CD14-positive monocyte (primary cell): Measurements from ENCODE around the gene H1-8. TPM values are rescaled to one million over a fixed set of nuclear protein-coding genes. Genes with fewer than 3 reads are reported as not detected.

Experiments
- DNase-seq, 3 donors: peaks; one replicate each; pipeline ENCODE4 v3.0.0-alpha.2; 2011 to 2022
- H2AFZ ChIP-seq: 2 replicates; pipeline ENCODE4 v1.6.0; 2012; ENCODE audit warnings: mild to moderate bottlenecking, low read depth, low read length, inconsistent platforms; ENCODE audit not compliant: insufficient read depth, poor library complexity, severe bottlenecking
- H3K27ac ChIP-seq, 2 donors: 1 replicate in 1 of 2; 2 replicates in 1 of 2; pipeline ENCODE4 v1.5.1; 2012 to 2013; ENCODE audit warnings: low read length in 2 of 2, control low read depth in 1 of 2, inconsistent platforms in 1 of 2, low read depth in 1 of 2, mild to moderate bottlenecking in 1 of 2
- H3K27me3 ChIP-seq, 2 donors: one replicate each; pipeline versions ENCODE4 v1.6.0 to v1.6.1; 2011 to 2013; ENCODE audit warnings: low read length in 2 of 2; ENCODE audit not compliant: control insufficient read depth in 2 of 2, insufficient read depth in 2 of 2
- H3K36me3 ChIP-seq, 2 donors: replicated peaks in 1 of 2; 1 replicate in 1 of 2; 2 replicates in 1 of 2; pipeline versions ENCODE4 v1.5.1 to v1.6.1; 2012 to 2013; ENCODE audit warnings: low read length in 2 of 2, control low read depth in 1 of 2, inconsistent platforms in 1 of 2, mild to moderate bottlenecking in 1 of 2; ENCODE audit not compliant: insufficient read depth in 2 of 2, control insufficient read depth in 1 of 2
- H3K4me1 ChIP-seq, 2 donors: 1 replicate in 1 of 2; 2 replicates in 1 of 2; pipeline versions ENCODE4 v1.5.1 to v1.6.1; 2012 to 2013; ENCODE audit warnings: low read length in 2 of 2, control low read depth in 1 of 2, inconsistent platforms in 1 of 2, mild to moderate bottlenecking in 1 of 2, moderate library complexity in 1 of 2; ENCODE audit not compliant: insufficient read depth in 2 of 2, control insufficient read depth in 1 of 2
- H3K4me2 ChIP-seq: replicated peaks from 2 replicates; pipeline ENCODE3; 2012; ENCODE audit warnings: low read length, moderate library complexity, mild to moderate bottlenecking; ENCODE audit not compliant: poor library complexity, severe bottlenecking; ENCODE audit errors: extremely low read depth
- H3K4me3 ChIP-seq, 3 experiments: fragments of 200-600 bp in 1 of 3; sonication (generic) in 1 of 3; replicated peaks in 1 of 3; 1 replicate in 2 of 3; 2 replicates in 1 of 3; pipeline ENCODE4 v1.5.1; 2011 to 2013; ENCODE audit warnings: low read length in 3 of 3, mild to moderate bottlenecking in 3 of 3, control low read depth in 2 of 3, low read depth in 2 of 3, inconsistent platforms in 1 of 3, moderate library complexity in 1 of 3
- H3K79me2 ChIP-seq: 2 replicates; pipeline ENCODE4 v1.6.0; 2012; ENCODE audit warnings: mild to moderate bottlenecking, control low read depth, inconsistent platforms, low read length, moderate library complexity; ENCODE audit not compliant: insufficient read depth
- H3K9ac ChIP-seq: 2 replicates; pipeline ENCODE4 v1.6.0; 2017; ENCODE audit warnings: low read length, mild to moderate bottlenecking; ENCODE audit not compliant: insufficient read depth, poor library complexity, severe bottlenecking
- H3K9me3 ChIP-seq, 2 donors: replicated peaks in 1 of 2; 1 replicate in 1 of 2; 2 replicates in 1 of 2; pipeline versions ENCODE4 v1.5.1 to v1.6.1; 2012 to 2013; ENCODE audit warnings: low read length in 2 of 2, control low read depth in 1 of 2; ENCODE audit not compliant: control insufficient read depth in 1 of 2, insufficient read depth in 1 of 2
- H4K20me1 ChIP-seq: 2 replicates; pipeline ENCODE4 v1.6.0; 2012; ENCODE audit warnings: mild to moderate bottlenecking, low read length, control low read depth, moderate library complexity; ENCODE audit not compliant: insufficient read depth
- H3K27ac Mint-ChIP-seq, 7 donors: one replicate each; pipeline ENCODE4 v1.8.0; 2020; ENCODE audit warnings: mild to moderate bottlenecking in 7 of 7, mixed read lengths in 7 of 7, moderate library complexity in 6 of 7, inconsistent platforms in 2 of 7
- H3K27me3 Mint-ChIP-seq, 3 donors: one replicate each; pipeline ENCODE4 v1.8.0; 2021 to 2022; ENCODE audit warnings: low read depth in 3 of 3, mild to moderate bottlenecking in 3 of 3, mixed read lengths in 3 of 3, moderate library complexity in 3 of 3, inconsistent platforms in 1 of 3
- H3K36me3 Mint-ChIP-seq, 2 donors: one replicate each; pipeline ENCODE4 v1.8.0; 2020; ENCODE audit warnings: mixed read lengths in 2 of 2, inconsistent platforms in 1 of 2, mild to moderate bottlenecking in 1 of 2
- H3K4me1 Mint-ChIP-seq: one replicate; pipeline ENCODE4 v1.8.0; 2020; ENCODE audit warnings: mild to moderate bottlenecking, mixed read lengths
- H3K4me3 Mint-ChIP-seq, 2 donors: one replicate each; pipeline ENCODE4 v1.8.0; 2020; ENCODE audit warnings: mild to moderate bottlenecking in 2 of 2, mixed read lengths in 2 of 2, moderate library complexity in 1 of 2
- H3K9me3 Mint-ChIP-seq, 7 donors: one replicate each; pipeline ENCODE4 v1.8.0; 2020 to 2022; ENCODE audit warnings: mixed read lengths in 7 of 7, mild to moderate bottlenecking in 6 of 7, moderate library complexity in 6 of 7, inconsistent platforms in 2 of 7
- CTCF ChIP-seq: fragments of 200-600 bp; IDR thresholded peaks from one replicate; pipeline ENCODE4 v1.8.0; 2022; ENCODE audit warnings: antibody characterized with exemption, mild to moderate bottlenecking
- WGBS: methylation state at CpG from one replicate; pipeline ENCODE4 v1.1.5; 2013; ENCODE audit warnings: missing lambda C conversion rate; ENCODE audit not compliant: insufficient coverage; 5-methylcytosine and 5-hydroxymethylcytosine counted together
- intact Hi-C, 2 donors: fragments of 100-400 bp; cut with micrococcal nuclease; formaldehyde crosslinking; loops; one replicate each; pipeline versions ENCODE4 v1.15.0 to v1.15.1; 2023
- polyA plus RNA-seq, 3 donors: library from polyadenylated mRNA; depleted of rRNA in 1 of 3; unstranded in 2 of 3; stranded (reverse) in 1 of 3; fragments of 300-500 nt in 2 of 3; fragments of >200 nt in 1 of 3; fragmentation: Illumina TruSeq in 2 of 3; gene quantifications; 1 replicate in 2 of 3; 2 replicates in 1 of 3; pipeline ENCODE4 v1.2.3, GENCODE V29; 2012 to 2021

H1-8 gene
- polyA plus RNA-seq, 3 donors = not detected

GRCh38 chr3:129539206-129539605 is 3.8 kb upstream of the H1-8 start:
- Histone ChIP-seq H3K27me3 (no peaks in the 10 kb centered on the region), H3K36me3 (no peaks in the 10 kb centered on the region), H3K79me2 (no peaks in the 10 kb centered on the region), H3K4me1 (no peaks in the 10 kb centered on the region), H3K4me3 (no peak overlapping the region), H2AFZ (no peak overlapping the region), H3K27ac (no peak overlapping the region), H3K9ac (no peak overlapping the region), H4K20me1 (no peaks in the 10 kb centered on the region), H3K4me2 (no peak overlapping the region), H3K9me3 (no peaks in the 10 kb centered on the region)
- no peak for TF ChIP-seq CTCF
- H3K27ac Mint-ChIP-seq = no peak overlapping the region
- H3K9me3 Mint-ChIP-seq = no peaks in the 10 kb centered on the region
- H3K36me3 Mint-ChIP-seq = no peaks in the 10 kb centered on the region
- no peak for DNase-seq
- no peak overlapping the region for H3K4me3 Mint-ChIP-seq
- H3K4me1 Mint-ChIP-seq = peaks cover 1% of the 10 kb centered on the region
- H3K27me3 Mint-ChIP-seq = peaks cover 3 to 5% (median 4%) of the 10 kb centered on the region in 3 donors
- intact Hi-C loops = no loop called here
- WGBS = 96% methylated on average over 8 of the region's 8 CpGs

- Mint-ChIP-seq H3K9me3 (no peaks in the 10 kb centered on the region), H3K4me3 (no peak overlapping the region), H3K27me3 (peaks cover 0 to 4% (median 3%) of the 10 kb centered on the region in 3 donors), H3K4me1 (peaks cover 1% of the 10 kb centered on the region), H3K27ac (no peak overlapping the region), H3K36me3 (no peaks in the 10 kb centered on the region)
- Histone ChIP-seq H4K20me1 (no peaks in the 10 kb centered on the region), H3K27me3 (no peaks in the 10 kb centered on the region), H2AFZ (no peak overlapping the region), H3K4me1 (no peaks in the 10 kb centered on the region), H3K4me2 (no peak overlapping the region), H3K4me3 (no peak overlapping the region), H3K27ac (no peak overlapping the region), H3K79me2 (no peaks in the 10 kb centered on the region), H3K9ac (no peak overlapping the region), H3K36me3 (no peaks in the 10 kb centered on the region), H3K9me3 (no peaks in the 10 kb centered on the region)
- DNase-seq = no peak
- no CpG with 5 or more reads among the region's 11 CpGs for WGBS
- intact Hi-C loops = no loop called here
- TF ChIP-seq CTCF = no peak
These were observed 2.0 kb upstream of the H1-8 start for GRCh38 chr3:129540776-129541516.
